Retina (tissue), 1 donor: ENCODE data around the gene APOB.

Experiments
- DNase-seq: peaks from one replicate; pipeline ENCODE4 v3.0.0-alpha.2; 2016

APOB gene

GRCh38 chr2:20972792-20973565 lies 70.9 kb downstream of the APOB start:
- no peak for DNase-seq

DNA sequence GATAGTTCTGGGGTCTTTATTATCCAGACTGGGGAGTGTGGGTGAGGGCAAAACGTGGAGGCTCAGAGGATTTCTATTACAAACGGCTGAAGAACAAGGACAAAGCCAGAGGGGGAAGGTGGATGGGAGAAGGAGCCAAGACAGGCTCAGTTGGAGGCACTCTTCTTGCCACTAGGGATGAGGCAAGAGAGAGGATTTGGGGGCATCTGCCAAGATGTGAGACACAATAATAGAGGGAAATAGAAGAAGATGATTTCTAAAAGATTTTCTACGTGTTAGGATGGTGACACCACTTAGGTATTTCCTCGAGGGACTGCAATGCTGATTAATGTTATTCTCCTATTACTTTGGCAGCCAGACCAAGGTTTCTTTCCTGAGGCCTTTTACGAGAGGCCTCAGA lies 71.8 kb downstream of the APOB start:
- no peak for DNase-seq

- DNase-seq, result no peak
Observed at GRCh38 chr2:20970068-20970467, 73.8 kb downstream of the APOB start.

DNA sequence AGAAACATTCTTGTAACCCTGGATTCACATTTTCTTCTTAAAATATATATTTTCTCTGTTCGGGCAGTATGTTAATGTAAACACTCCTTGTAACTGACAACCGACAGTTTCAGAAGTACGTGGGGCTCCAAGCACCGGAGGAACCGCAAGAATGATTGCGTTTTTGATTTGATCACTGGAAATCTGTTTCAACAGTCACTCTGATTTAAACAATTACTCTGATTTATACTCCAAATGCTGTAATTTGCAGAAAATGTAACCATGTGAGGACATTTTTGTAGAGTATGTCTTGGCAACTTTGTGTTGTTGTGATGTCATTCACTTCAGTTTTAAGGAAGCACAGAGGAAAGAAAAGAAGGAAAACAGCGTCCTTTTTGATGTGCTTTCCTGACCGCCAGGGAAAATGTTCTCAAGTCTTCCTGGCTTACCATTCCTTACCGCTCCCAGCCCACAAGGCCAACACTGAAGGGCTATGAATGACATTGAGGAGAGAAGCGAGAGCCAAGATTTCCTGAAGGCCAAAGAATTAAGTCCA lies 77.7 kb downstream of the APOB start:
- DNase-seq, result no peak

DNA sequence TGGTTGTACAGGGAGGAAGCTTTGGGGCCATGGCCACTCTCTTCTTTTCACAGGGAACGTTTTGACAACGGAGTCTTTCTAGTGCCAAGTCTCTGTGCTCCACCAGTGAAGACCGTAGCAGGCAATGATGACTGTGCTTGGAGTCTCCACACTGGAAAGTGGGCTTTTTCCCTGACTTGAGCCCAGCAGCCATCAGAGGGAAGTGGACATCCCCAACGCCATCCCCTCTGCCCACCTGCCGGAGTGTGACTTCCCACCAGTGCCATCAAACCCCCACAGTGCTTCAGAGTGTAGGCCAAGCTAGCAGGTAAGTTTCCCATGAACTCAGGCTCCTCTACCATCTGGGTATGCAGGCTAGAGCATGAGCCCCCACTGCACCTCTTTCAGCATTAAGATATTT lies 78.7 kb downstream of the APOB start:
- no peak for DNase-seq

DNA sequence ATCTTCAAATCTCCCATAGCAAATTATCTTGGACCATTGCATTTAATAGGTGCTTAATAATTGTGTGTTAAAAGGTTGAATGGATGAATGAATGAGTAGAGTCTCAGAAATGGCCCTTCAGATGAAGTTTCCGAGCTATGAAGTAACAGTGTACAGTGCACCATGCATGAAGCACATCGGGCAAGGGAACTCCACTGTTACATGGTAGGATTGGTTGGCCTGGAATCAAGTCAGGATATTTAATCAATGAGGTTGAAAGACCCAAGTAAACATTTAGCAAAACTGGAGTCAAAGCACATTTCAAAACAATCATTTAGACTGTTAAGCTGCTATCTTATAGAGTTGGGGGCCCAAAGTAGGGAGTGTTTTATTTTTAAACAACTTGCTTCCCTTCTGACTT lies 80.0 kb downstream of the APOB start:
- DNase-seq, result no peak

DNA sequence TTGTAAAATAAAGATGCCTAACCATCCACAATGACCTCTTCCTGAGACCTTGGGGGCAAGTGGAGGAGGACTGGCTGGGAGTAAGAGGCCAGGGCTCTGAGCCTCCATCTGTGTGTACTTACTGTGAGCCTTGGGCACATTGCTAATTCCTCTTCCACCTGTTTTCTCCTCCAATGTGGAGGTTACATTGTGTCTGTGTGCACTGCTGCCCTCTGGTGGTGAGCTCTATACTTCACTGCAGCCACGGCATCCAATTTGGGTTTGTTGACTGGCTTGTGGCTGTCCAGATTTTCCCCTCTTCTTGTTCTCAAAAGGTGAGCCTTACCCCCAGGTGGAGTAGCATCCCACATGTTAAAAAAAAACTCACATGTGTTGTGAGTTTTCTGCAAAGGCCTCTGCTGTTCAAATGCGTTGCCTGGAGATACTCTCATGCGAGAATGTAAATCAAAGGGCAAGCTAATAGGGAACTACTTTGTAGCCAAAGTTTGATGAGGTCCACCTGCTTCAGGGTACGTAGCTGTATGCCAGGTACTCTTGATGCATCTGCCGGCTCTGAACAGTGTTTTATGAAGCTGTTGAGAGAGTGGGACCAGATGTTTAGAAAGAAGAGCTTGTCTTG lies 80.8 kb downstream of the APOB start:
- peak; percentile 84 for DNase-seq

DNA sequence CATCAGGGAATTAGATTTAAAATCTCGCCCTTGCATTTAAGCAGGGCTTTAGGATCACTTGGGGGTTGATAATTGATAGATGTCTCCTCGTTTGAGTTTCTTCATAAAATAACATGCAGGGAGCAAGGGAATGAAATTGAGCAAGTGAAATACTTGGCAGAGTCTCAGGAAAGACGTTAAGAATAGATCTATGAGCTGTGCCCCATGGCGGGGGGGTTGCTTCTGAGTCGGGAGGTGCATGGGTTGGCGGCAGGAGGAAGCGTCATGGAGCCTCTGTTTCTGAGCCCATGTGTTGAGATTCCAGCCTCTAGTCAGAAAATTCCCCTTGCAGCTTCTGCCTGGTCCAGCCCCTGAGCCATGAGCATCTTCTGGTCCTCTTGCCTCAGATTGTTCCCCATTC lies 82.0 kb downstream of the APOB start:
- DNase-seq, result no peak

DNA sequence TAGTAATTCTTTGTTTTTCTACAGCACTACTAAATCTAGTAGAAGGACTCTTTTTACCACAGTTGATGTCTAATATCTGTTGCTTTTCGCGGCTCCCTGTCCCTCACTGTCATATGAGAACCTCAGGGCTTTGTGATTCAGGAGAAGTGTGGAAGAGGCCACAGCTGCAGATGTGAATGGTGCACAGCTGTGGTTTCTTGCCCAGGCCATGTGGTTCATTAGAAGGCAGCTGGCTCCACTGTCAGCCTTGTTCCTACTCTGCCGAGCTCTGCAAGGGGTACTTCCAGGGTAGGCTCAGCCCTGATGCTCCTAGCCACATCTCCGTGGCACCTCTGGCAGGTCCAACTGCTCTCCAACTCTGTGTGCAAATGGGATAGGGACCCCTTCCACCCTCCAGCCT lies 83.9 kb downstream of the APOB start:
- DNase-seq, result no peak

- no peak for DNase-seq
Observed at GRCh38 chr2:20959252-20959651, 84.6 kb downstream of the APOB start.

DNA sequence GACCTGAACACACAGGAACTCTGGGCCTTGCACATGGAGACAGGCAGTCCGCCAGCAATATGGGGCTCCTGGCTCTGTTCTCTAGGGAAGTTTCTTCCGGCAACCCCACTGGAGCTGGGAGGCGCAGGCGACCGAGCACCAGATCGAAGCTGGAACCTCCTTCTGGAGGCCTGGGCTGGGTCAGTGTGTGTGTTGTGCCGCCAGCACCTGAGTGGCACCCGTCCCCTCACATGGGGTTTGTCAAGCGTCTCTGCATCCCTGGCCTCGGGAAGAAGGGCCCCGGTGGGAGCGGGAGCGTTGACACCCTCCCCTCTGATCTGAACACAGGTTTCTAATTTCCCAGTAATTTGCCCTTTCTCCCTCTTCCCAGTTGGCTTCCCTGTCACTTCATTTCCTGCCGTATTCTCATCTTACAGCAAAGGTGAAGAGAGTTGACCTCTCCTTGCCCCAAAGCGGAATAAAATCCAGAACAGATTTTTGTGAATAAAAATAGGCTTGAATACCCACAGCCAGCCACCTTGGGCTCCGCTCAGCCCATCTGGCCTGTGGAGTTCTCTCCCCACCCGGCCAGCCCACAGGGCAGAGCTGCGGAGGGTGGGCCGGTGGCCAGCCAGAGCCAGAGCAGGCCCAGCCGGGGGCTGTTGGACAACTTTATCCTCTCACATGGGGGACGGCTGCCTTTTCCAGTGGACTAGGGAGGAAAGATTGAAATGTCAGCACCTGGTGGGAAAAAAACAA lies 85.9 kb downstream of the APOB start:
- DNase-seq, result no peak

- no peak for DNase-seq
Observed at GRCh38 chr2:20955277-20956026, 88.4 kb downstream of the APOB start.

- DNase-seq, result no peak
Observed at GRCh38 chr2:20953146-20953824, 90.6 kb downstream of the APOB start.
